Ishikawa (cell line): ENCODE measurements around the gene IL17C.
A peak's percentile ranks its signal among the peaks of the same experiment; 100 is the strongest.

Experiments used
- CEBPB ChIP-seq: IDR thresholded peaks from 2 replicates; pipeline ENCODE4 v1.6.1; 2012
- CREB1 ChIP-seq: IDR thresholded peaks from 2 replicates; pipeline ENCODE4 v1.6.1; 2012; ENCODE audit warnings: low read depth
- EGR1 ChIP-seq: IDR thresholded peaks from 2 replicates; pipeline ENCODE4 v1.6.1; 2012
- EP300 ChIP-seq: IDR thresholded peaks from 2 replicates; pipeline ENCODE4 v1.6.1; 2012; ENCODE audit warnings: borderline replicate concordance
- FOXM1 ChIP-seq: IDR thresholded peaks from 2 replicates; pipeline ENCODE4 v1.6.1; 2012; ENCODE audit warnings: low read depth, borderline replicate concordance
- MAX ChIP-seq: IDR thresholded peaks from 2 replicates; pipeline ENCODE4 v1.6.1; 2012
- NFIC ChIP-seq: IDR thresholded peaks from 2 replicates; pipeline ENCODE4 v1.6.1; 2012
- RAD21 ChIP-seq: IDR thresholded peaks from 2 replicates; pipeline ENCODE4 v1.6.1; 2012; ENCODE audit warnings: low read depth
- REST ChIP-seq: IDR thresholded peaks from 2 replicates; pipeline ENCODE4 v1.6.1; 2012; ENCODE audit warnings: low read depth, mild to moderate bottlenecking
- TAF1 ChIP-seq: IDR thresholded peaks from 2 replicates; pipeline ENCODE4 v1.6.1; 2012; ENCODE audit warnings: low read depth, mild to moderate bottlenecking
- TCF12 ChIP-seq: IDR thresholded peaks from 2 replicates; pipeline ENCODE4 v1.6.1; 2012; ENCODE audit warnings: low read depth
- TEAD4 ChIP-seq: IDR thresholded peaks from 2 replicates; pipeline ENCODE4 v1.6.1; 2012
- USF1 ChIP-seq: IDR thresholded peaks from 2 replicates; pipeline ENCODE4 v1.6.1; 2012
- YY1 ChIP-seq: IDR thresholded peaks from 2 replicates; pipeline ENCODE4 v1.6.1; 2012; ENCODE audit warnings: low read depth

- no peak for TF ChIP-seq FOXM1
- no peak for TF ChIP-seq EP300
- peak; percentile 39; the same call in 1 of the 2 replicates for TF ChIP-seq RAD21
- TF ChIP-seq MAX = no peak
- no peak for TF ChIP-seq EGR1
- TF ChIP-seq TAF1 = no peak
- TF ChIP-seq NFIC = no peak
- TF ChIP-seq CEBPB = no peak
- no peak for TF ChIP-seq REST
- TF ChIP-seq YY1 = no peak
- TF ChIP-seq TCF12 = no peak
- no peak for TF ChIP-seq TEAD4
- TF ChIP-seq USF1 = no peak
- no peak for TF ChIP-seq CREB1
Observed at GRCh38 chr16:88681084-88681680, 42.8 kb downstream of the IL17C start.
